Natural killer cell (primary cell): ENCODE data around the gene ETF1. TPM values are rescaled to one million over a fixed set of nuclear protein-coding genes. Genes with fewer than 3 reads are reported as not detected.

Experiments
- ATAC-seq, 3 donors: fragments of 150-1000 bp in 2 of 3; fragments of 200-7000 bp in 1 of 3; cut with Tn5 transposase; 1 replicate in 1 of 3; 2 replicates in 2 of 3; pipeline ENCODE4 v1.10.0; 2021; ENCODE audit warnings: mild to moderate bottlenecking in 2 of 3, moderate library complexity in 2 of 3
- DNase-seq, 2 donors: peaks; one replicate each; pipeline versions ENCODE4 v3.0.0 to v3.0.0-alpha.2; 2013 to 2021; ENCODE audit warnings: mixed read lengths in 1 of 2
- H3K27ac ChIP-seq: one replicate; pipeline ENCODE4 v1.5.1; 2013; ENCODE audit warnings: mild to moderate bottlenecking, low read length
- H3K27me3 ChIP-seq: one replicate; pipeline ENCODE4 v1.6.1; 2013; ENCODE audit warnings: low read length; ENCODE audit not compliant: control insufficient read depth, insufficient read depth
- H3K36me3 ChIP-seq: one replicate; pipeline ENCODE4 v1.6.1; 2013; ENCODE audit warnings: low read length; ENCODE audit not compliant: control insufficient read depth, insufficient read depth
- H3K4me1 ChIP-seq: one replicate; pipeline ENCODE4 v1.6.1; 2013; ENCODE audit warnings: low read length; ENCODE audit not compliant: control insufficient read depth, insufficient read depth
- H3K4me3 ChIP-seq: one replicate; pipeline ENCODE4 v1.5.1; 2013; ENCODE audit warnings: low read length
- H3K9me3 ChIP-seq: one replicate; pipeline ENCODE4 v1.6.1; 2013; ENCODE audit warnings: low read length; ENCODE audit not compliant: control insufficient read depth, insufficient read depth
- H3K27ac Mint-ChIP-seq, 2 donors: one replicate each; pipeline ENCODE4 v1.8.0; 2022; ENCODE audit warnings: mild to moderate bottlenecking in 2 of 2, mixed read lengths in 2 of 2, moderate library complexity in 1 of 2
- H3K27me3 Mint-ChIP-seq, 2 donors: one replicate each; pipeline ENCODE4 v1.8.0; 2022; ENCODE audit warnings: low read depth in 2 of 2, mixed read lengths in 2 of 2
- H3K36me3 Mint-ChIP-seq: one replicate; pipeline ENCODE4 v1.8.0; 2022; ENCODE audit warnings: mixed read lengths
- H3K4me1 Mint-ChIP-seq, 2 donors: one replicate each; pipeline ENCODE4 v1.8.0; 2022; ENCODE audit warnings: mixed read lengths in 2 of 2
- H3K4me3 Mint-ChIP-seq: one replicate; pipeline ENCODE4 v1.8.0; 2022; ENCODE audit warnings: mild to moderate bottlenecking, moderate library complexity, mixed read lengths
- H3K9me3 Mint-ChIP-seq, 2 donors: one replicate each; pipeline ENCODE4 v1.8.0; 2022; ENCODE audit warnings: mixed read lengths in 2 of 2
- CTCF ChIP-seq: fragments of 200-600 bp; IDR thresholded peaks from one replicate; pipeline ENCODE4 v1.8.0; 2022; ENCODE audit warnings: antibody characterized with exemption
- WGBS: methylation state at CpG from one replicate; pipeline ENCODE4 v1.1.7; 2013; ENCODE audit warnings: missing lambda C conversion rate; ENCODE audit not compliant: insufficient coverage; 5-methylcytosine and 5-hydroxymethylcytosine counted together
- intact Hi-C: fragments of 100-400 bp; cut with micrococcal nuclease; formaldehyde crosslinking; loops from one replicate; pipeline ENCODE4 v1.14.2; 2022
- total RNA-seq, 4 donors: library from RNA; stranded (reverse); fragments of 120-200 nt in 1 of 4; gene quantifications; one replicate each; pipeline versions ENCODE4 v1.2.3 to v1.2.4, GENCODE V29; 2013 to 2022

Gene ETF1
- total RNA-seq, 3 donors from 2014 or later (not counting 1 experiment from before 2014, with no cell fraction given): 135 to 189 (median 136) TPM

- no peak for TF ChIP-seq CTCF
These were observed 84.7 kb downstream of the ETF1 start for GRCh38 chr5:138458384-138458783.

DNA sequence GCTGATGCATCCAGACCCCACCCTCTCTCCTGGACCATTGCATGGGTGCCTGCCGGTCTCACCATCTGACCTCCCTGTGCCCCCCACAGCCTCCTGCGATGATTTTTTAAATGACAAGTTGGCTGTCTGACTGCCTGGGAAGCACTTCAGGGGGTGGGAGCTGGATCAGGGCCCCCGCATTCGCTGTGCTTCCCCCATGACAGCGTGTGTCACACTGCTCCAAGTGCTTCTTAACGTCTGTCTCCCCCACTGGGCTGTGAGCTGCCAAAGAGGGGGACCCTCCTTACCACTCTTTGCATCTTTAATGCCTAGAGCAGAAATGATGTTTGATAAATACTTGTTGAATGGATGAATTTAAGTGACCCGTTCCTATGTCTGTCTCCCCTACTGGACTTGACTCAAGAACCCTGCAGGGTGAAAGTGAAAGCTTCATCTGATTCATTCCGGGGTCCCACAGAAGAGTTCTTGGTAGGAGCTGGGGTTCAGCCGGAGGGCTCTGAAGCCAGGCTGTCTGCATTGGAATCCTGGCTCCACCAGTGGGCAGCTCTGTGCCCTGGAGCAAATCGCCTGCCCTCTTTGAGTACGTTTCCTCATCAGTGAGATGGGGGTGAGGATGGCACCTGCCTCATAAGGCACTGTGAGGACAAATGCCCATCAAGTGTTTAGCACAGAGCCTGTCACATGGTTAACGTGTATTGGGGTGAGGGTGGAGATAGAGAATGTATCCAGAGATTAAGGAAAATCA, 85.3 kb downstream of the ETF1 start:
- Mint-ChIP-seq H3K4me3 (peak overlapping the region; percentile 57), H3K9me3 (no peaks in the 10 kb centered on the region), H3K36me3 (no peaks in the 10 kb centered on the region), H3K27me3 (no peaks in the 10 kb centered on the region), H3K27ac (peak overlapping the region; percentile 98), H3K4me1 (peaks cover 34 to 46% of the 10 kb centered on the region in 2 donors)
- 82% methylated on average over 12 of the region's 12 CpGs for WGBS
- no peak overlapping the region for H3K4me3 ChIP-seq
- no peak for ATAC-seq
- H3K9me3 ChIP-seq: no peaks in the 10 kb centered on the region
- TF ChIP-seq CTCF: no peak
- DNase-seq: no peak
- intact Hi-C loops: no loop called here
- H3K27me3 ChIP-seq: no peaks in the 10 kb centered on the region
- H3K36me3 ChIP-seq: no peaks in the 10 kb centered on the region
- peaks cover 32% of the 10 kb centered on the region for H3K4me1 ChIP-seq
- no peak overlapping the region for H3K27ac ChIP-seq

More at GRCh38 chr5:138458384-138458783, 84.7 kb downstream of the ETF1 start:
- Mint-ChIP-seq H3K4me1 (peaks cover 34 to 46% of the 10 kb centered on the region in 2 donors), H3K27me3 (no peaks in the 10 kb centered on the region), H3K27ac (peak overlapping the region; percentile 98), H3K36me3 (no peaks in the 10 kb centered on the region), H3K9me3 (no peaks in the 10 kb centered on the region), H3K4me3 (no peak overlapping the region)
- Histone ChIP-seq H3K4me3 (no peak overlapping the region), H3K9me3 (no peaks in the 10 kb centered on the region), H3K36me3 (no peaks in the 10 kb centered on the region), H3K4me1 (peaks cover 37% of the 10 kb centered on the region), H3K27ac (peak overlapping the region; percentile 70), H3K27me3 (no peaks in the 10 kb centered on the region)
- no peak for DNase-seq
- no peak for ATAC-seq
- 52% methylated on average over 10 of the region's 11 CpGs for WGBS
- intact Hi-C loops: no loop called here

Other genes with a start within 250 kb of the ETF1 start
- gene CDC25C, start 211.4 kb downstream of the ETF1 start, total RNA-seq: under 1 TPM in 2 of 3 donors, not detected in 1; 0.47 to 0.48 TPM
- gene FAM53C, start 205.0 kb downstream of the ETF1 start, total RNA-seq: 100 to 1,000 TPM in 1 of 3 donors, 10 to 100 TPM in 2; 65.1 to 140 (median 73.6) TPM
- 10 to 100 TPM; 82.3 to 87.1 (median 82.3) TPM for gene KDM3B, start 190.6 kb downstream of the ETF1 start, total RNA-seq
- gene REEP2, start 104.2 kb downstream of the ETF1 start, total RNA-seq: under 1 TPM; 0.28 to 0.79 (median 0.66) TPM
- gene EGR1, start 77.8 kb downstream of the ETF1 start, total RNA-seq: 100 to 1,000 TPM in 1 of 3 donors, 10 to 100 TPM in 2; 52.1 to 137 (median 84.8) TPM
- gene HSPA9, start 32.2 kb upstream of the ETF1 start, total RNA-seq: 100 to 1,000 TPM; 272 to 308 (median 308) TPM
- 10 to 100 TPM; 34.4 to 53.0 (median 49.8) TPM for gene CTNNA1, start 210.2 kb upstream of the ETF1 start, total RNA-seq